H1 (cell line): ENCODE measurements around the gene AMBP. TPM values are rescaled to one million over a fixed set of nuclear protein-coding genes. Genes with fewer than 3 reads are reported as not detected.

Experiments
- KDM1A ChIP-seq: fragments of 200-600, 300-600 bp; sonication (generic); IDR thresholded peaks from 2 replicates; pipeline ENCODE4 v1.7.1; 2016; ENCODE audit warnings: mild to moderate bottlenecking, low read length, borderline replicate concordance
- polyA plus RNA-seq, 7 experiments: library from polyadenylated mRNA; depleted of rRNA in 3 of 7; stranded (reverse) in 5 of 7; unstranded in 2 of 7; fragments of >200 nt in 5 of 7; fragments of 200-250 nt in 2 of 7; gene quantifications; 1 replicate in 5 of 7; 2 replicates in 1 of 7; 4 replicates in 1 of 7; pipeline versions ENCODE4 v1.2.1 to v1.2.3, GENCODE V29; 2011 to 2013; ENCODE audit warnings: missing spikeins in 2 of 7, mixed read lengths in 2 of 7
- total RNA-seq: library from RNA; stranded (reverse); fragmentation: NEBNext Ultra II Directional; extraction: Animal tissue kit (Norgen Biotek cat#: 25700); gene quantifications from 2 replicates; pipeline ENCODE4 v1.2.1, GENCODE V29; 2021

AMBP gene
- total and polyA plus RNA-seq, 2 of the 8 experiments (the other 6 are each of a cell fraction or from before 2014, with no cell fraction given) = 3.0 to 4.0 TPM

- TF ChIP-seq KDM1A = peak; percentile 67; the same call in 1 of the 2 replicates
Observed at GRCh38 chr9:114078021-114078780, at the start of gene AMBP (continued).
